Smooth muscle cell (in vitro differentiated cells): ENCODE data around the gene TCP1. TPM values are rescaled to one million over a fixed set of nuclear protein-coding genes. Genes with fewer than 3 reads are reported as not detected.

Experiments
- DNase-seq: peaks from one replicate; lab custom pipeline; 2025; ENCODE audit not compliant: unreplicated experiment; lab: John Stamatoyannopoulos, UW
- H2AFZ ChIP-seq: fragments of 200-600 bp; sonication (generic); 2 replicates; pipeline ENCODE4 v1.6.0; 2016; ENCODE audit warnings: antibody characterized with exemption, low read depth, mild to moderate bottlenecking
- H3F3A ChIP-seq: fragments of 200-600 bp; sonication (generic); 2 replicates; pipeline ENCODE4 v1.6.0; 2017; ENCODE audit warnings: antibody characterized with exemption, low read depth
- H3K27ac ChIP-seq: fragments of 200-600 bp; sonication (generic); 2 replicates; pipeline ENCODE4 v1.5.1; 2016; ENCODE audit warnings: low read depth, mild to moderate bottlenecking
- H3K27me3 ChIP-seq: fragments of 200-600 bp; sonication (generic); 2 replicates; pipeline ENCODE4 v1.6.1; 2016; ENCODE audit warnings: low read depth, mild to moderate bottlenecking
- H3K36me3 ChIP-seq: fragments of 200-600 bp; sonication (generic); 2 replicates; pipeline ENCODE4 v1.5.1; 2016; ENCODE audit warnings: low read depth
- H3K4me1 ChIP-seq: fragments of 200-600 bp; sonication (generic); 2 replicates; pipeline ENCODE4 v1.5.1; 2016; ENCODE audit warnings: low read depth
- H3K4me2 ChIP-seq: fragments of 200-600 bp; sonication (generic); 2 replicates; pipeline ENCODE4 v1.6.0; 2016; ENCODE audit warnings: mild to moderate bottlenecking
- H3K4me3 ChIP-seq: fragments of 200-600 bp; sonication (generic); 2 replicates; pipeline ENCODE4 v1.5.1; 2016; ENCODE audit warnings: mild to moderate bottlenecking
- H3K79me2 ChIP-seq: fragments of 200-600 bp; sonication (generic); 2 replicates; pipeline ENCODE4 v1.6.0; 2016; ENCODE audit warnings: low read depth, mild to moderate bottlenecking
- H3K9ac ChIP-seq: fragments of 200-600 bp; sonication (generic); 2 replicates; pipeline ENCODE4 v1.6.0; 2016; ENCODE audit warnings: low read depth
- H3K9me3 ChIP-seq: fragments of 200-600 bp; sonication (generic); replicated peaks from 2 replicates; pipeline ENCODE4 v1.5.1; 2016; ENCODE audit warnings: low read depth
- H4K20me1 ChIP-seq: fragments of 200-600 bp; sonication (generic); 2 replicates; pipeline ENCODE4 v1.6.0; 2016; ENCODE audit warnings: low read depth
- WGBS: methylation state at CpG from one replicate; pipeline ENCODE4 v1.1.7; 2016; ENCODE audit warnings: low lambda C conversion rate; 5-methylcytosine and 5-hydroxymethylcytosine counted together
- polyA plus RNA-seq: library from polyadenylated mRNA; unstranded; fragments of >200 nt; fragmentation: Nextera tagmentation; extraction: Ambion mirVana; gene quantifications from 2 replicates; pipeline ENCODE4 v1.2.1, GENCODE V29; 2016
- total RNA-seq: library from RNA; depleted of rRNA; stranded (reverse); fragments of >200 nt; gene quantifications from 2 replicates; pipeline ENCODE4 v1.2.3, GENCODE V29; 2014
- TF ChIP-seq, protein P1 (sequence below): fragments of 200-600 bp; sonication (generic); IDR thresholded peaks from 2 replicates; pipeline ENCODE4 v1.5.1; 2017; ENCODE audit warnings: borderline replicate concordance, mild to moderate bottlenecking, antibody characterized with exemption; ENCODE audit not compliant: insufficient read depth, poor library complexity, severe bottlenecking

TCP1 gene
- total and polyA plus RNA-seq, 2 experiments from 2014 or later = 125 to 132 TPM

DNA sequence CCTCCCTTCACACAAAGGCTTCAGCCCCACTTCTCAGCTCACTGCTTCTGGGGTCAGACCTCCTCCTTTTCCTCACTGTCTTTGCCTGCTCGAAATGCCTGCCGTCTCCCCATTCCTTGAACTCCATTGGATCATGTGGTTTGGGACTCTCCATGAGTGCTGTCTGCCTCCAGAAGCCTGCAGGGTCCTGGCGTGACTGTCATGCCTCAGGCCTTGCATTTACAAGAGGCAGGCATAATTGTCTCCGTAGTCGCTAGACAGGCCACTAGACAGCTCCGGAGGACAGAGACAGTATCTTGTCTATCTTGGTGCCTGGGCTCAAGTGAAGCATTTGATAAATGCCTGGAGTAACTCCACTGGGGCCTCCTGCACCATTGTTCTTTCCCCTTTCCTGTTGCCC is 26.0 kb upstream of the TCP1 start:
- H3K4me3 ChIP-seq = no peak overlapping the region
- H3K36me3 ChIP-seq = no peaks in the 10 kb centered on the region
- TF ChIP-seq, protein P1, sequence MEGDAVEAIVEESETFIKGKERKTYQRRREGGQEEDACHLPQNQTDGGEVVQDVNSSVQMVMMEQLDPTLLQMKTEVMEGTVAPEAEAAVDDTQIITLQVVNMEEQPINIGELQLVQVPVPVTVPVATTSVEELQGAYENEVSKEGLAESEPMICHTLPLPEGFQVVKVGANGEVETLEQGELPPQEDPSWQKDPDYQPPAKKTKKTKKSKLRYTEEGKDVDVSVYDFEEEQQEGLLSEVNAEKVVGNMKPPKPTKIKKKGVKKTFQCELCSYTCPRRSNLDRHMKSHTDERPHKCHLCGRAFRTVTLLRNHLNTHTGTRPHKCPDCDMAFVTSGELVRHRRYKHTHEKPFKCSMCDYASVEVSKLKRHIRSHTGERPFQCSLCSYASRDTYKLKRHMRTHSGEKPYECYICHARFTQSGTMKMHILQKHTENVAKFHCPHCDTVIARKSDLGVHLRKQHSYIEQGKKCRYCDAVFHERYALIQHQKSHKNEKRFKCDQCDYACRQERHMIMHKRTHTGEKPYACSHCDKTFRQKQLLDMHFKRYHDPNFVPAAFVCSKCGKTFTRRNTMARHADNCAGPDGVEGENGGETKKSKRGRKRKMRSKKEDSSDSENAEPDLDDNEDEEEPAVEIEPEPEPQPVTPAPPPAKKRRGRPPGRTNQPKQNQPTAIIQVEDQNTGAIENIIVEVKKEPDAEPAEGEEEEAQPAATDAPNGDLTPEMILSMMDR = no peak
- H3K79me2 ChIP-seq = no peaks in the 10 kb centered on the region
- WGBS = 30% methylated on average over 6 of the region's 6 CpGs
- H3K9ac ChIP-seq = no peak overlapping the region
- H3F3A ChIP-seq = no peaks in the 10 kb centered on the region
- H3K4me1 ChIP-seq = no peaks in the 10 kb centered on the region
- no peaks in the 10 kb centered on the region for H3K27me3 ChIP-seq
- no peak for DNase-seq
- H2AFZ ChIP-seq = no peak overlapping the region
- H3K27ac ChIP-seq = no peak overlapping the region
- H3K9me3 ChIP-seq = no peaks in the 10 kb centered on the region
- H3K4me2 ChIP-seq = no peak overlapping the region
- no peaks in the 10 kb centered on the region for H4K20me1 ChIP-seq

GRCh38 chr6:159813781-159814180 is 24.4 kb upstream of the TCP1 start:
- no peak for DNase-seq
- WGBS = 96% methylated on average over 9 of the region's 9 CpGs

DNA sequence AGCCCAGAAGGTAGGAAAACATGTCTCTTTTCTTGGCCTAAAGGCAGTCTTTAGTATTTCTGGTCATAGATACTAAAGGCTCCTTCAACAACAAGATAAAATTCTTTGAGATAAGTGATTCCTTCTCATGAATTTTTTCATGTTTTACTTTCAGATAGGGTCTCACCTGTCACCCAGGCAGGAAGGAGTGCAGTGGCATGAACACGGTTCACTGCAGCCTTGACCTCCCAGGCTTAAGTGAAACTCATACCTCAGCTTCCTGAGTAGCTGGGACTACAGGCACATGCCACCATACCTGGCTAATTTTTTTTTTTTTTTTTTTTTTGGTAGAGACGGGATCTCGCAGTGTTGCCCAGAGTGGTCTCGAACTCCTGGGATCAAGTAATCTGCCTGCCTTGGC is 19.7 kb upstream of the TCP1 start:
- no peak overlapping the region for H3K27ac ChIP-seq
- no peaks in the 10 kb centered on the region for H3K27me3 ChIP-seq
- TF ChIP-seq, protein P1 = no peak
- no peak overlapping the region for H3K4me2 ChIP-seq
- DNase-seq = no peak
- no peaks in the 10 kb centered on the region for H3K36me3 ChIP-seq
- H3K79me2 ChIP-seq = no peaks in the 10 kb centered on the region
- H3K9ac ChIP-seq = no peak overlapping the region
- no peak overlapping the region for H2AFZ ChIP-seq
- H4K20me1 ChIP-seq = no peaks in the 10 kb centered on the region
- no peaks in the 10 kb centered on the region for H3K4me1 ChIP-seq
- no peaks in the 10 kb centered on the region for H3K9me3 ChIP-seq
- H3F3A ChIP-seq = no peaks in the 10 kb centered on the region
- H3K4me3 ChIP-seq = no peak overlapping the region
- 97% methylated on average over 4 of the region's 4 CpGs for WGBS

More at GRCh38 chr6:159813781-159814180, 24.4 kb upstream of the TCP1 start:
- no peak overlapping the region for H3K4me2 ChIP-seq
- H3K4me1 ChIP-seq = no peaks in the 10 kb centered on the region
- no peak overlapping the region for H2AFZ ChIP-seq
- H4K20me1 ChIP-seq = no peaks in the 10 kb centered on the region
- no peak overlapping the region for H3K27ac ChIP-seq
- H3K27me3 ChIP-seq = no peaks in the 10 kb centered on the region
- no peaks in the 10 kb centered on the region for H3K79me2 ChIP-seq
- H3K9ac ChIP-seq = no peak overlapping the region
- no peaks in the 10 kb centered on the region for H3F3A ChIP-seq
- TF ChIP-seq, protein P1 = no peak
- no peaks in the 10 kb centered on the region for H3K9me3 ChIP-seq
- H3K4me3 ChIP-seq = no peak overlapping the region
- H3K36me3 ChIP-seq = no peaks in the 10 kb centered on the region

DNA sequence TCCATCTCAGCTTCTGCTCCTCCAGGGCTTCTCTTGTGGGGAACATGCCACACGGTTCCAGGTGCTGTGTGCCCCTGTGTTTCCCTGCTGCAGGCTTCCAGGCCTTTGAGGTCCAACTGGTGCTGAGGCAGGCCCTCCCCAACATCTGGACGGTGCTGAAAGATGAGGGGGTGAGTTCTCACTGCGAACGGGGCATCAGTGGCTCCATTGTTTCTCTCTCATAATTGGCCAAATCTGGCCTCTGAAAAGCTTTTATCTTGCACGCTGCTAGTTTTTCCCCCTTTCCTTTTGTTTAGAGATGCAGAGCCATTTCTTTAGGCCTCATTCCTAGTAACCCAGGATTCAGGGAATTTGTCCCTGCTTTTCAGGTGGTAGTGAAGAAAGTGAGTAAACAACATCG is 19.2 kb upstream of the TCP1 start:
- no peaks in the 10 kb centered on the region for H3F3A ChIP-seq
- H3K79me2 ChIP-seq = no peaks in the 10 kb centered on the region
- no peak overlapping the region for H3K9ac ChIP-seq
- H3K27me3 ChIP-seq = no peaks in the 10 kb centered on the region
- TF ChIP-seq, protein P1 = no peak
- H3K4me1 ChIP-seq = no peaks in the 10 kb centered on the region
- no peak overlapping the region for H3K27ac ChIP-seq
- no peak for DNase-seq
- H3K36me3 ChIP-seq = no peaks in the 10 kb centered on the region
- no peak overlapping the region for H3K4me3 ChIP-seq
- 89% methylated on average over 6 of the region's 6 CpGs for WGBS
- no peak overlapping the region for H2AFZ ChIP-seq
- H3K9me3 ChIP-seq = no peaks in the 10 kb centered on the region
- no peaks in the 10 kb centered on the region for H4K20me1 ChIP-seq
- no peak overlapping the region for H3K4me2 ChIP-seq
